ENCODE data around the gene UAP1L1.

The UAP1L1 gene

DNA sequence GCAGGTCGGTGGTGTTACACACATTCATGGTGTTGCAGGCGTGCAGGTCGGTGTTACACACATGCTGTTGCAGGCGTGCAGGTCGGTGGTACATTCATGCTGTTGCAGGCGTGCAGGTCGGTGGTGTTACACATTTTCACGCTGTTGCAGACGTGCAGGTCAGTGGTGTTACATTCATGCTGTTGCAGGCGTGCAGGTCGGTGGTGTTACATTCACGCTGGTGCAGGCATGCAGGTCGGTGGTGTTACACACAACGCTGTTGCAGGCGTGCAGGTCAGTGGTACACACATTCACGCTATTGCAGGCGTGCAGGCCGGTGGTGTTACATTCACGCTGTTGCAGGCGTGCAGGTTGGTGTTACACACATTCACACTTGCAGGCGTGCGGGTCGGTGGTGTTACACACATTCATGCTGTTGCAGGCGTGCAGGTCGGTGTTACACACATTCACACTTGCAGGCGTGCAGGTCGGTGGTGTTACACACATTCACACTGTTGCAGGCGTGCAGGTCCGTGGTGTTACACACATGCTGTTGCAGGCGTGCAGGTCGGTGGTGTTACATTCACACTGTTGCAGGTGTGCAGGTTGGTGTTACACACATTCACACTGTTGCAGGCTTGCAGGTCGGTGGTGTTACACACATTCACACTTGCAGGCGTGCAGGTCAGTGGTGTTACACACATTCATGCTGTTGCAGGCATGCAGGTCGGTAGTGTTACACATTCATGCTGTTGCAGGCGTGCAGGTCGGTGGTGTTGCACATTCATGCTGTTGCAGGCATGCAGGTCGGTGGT lies 26.1 kb downstream of the UAP1L1 start:
- H3K4me1 ChIP-seq (ENCODE audit: control insufficient read depth, insufficient read depth, low read length) = no peaks in the 10 kb centered on the region
- H3K9me3 ChIP-seq (ENCODE audit: control insufficient read depth, low read length) = no peaks in the 10 kb centered on the region
- H3K4me3 ChIP-seq (ENCODE audit: insufficient read depth, low read depth, low read length) = no peak overlapping the region
- no peak overlapping the region for H3K27ac ChIP-seq (ENCODE audit: insufficient read depth, low read depth, low read length, poor library complexity, severe bottlenecking)
- WGBS, 2 experiments = 93 to 94% methylated on average over 37 of the region's 37 CpGs
- peaks cover 47% of the 10 kb centered on the region for H3K36me3 ChIP-seq (ENCODE audit: control insufficient read depth, insufficient read depth, low read length)
- H3K27me3 ChIP-seq (ENCODE audit: control insufficient read depth, insufficient read depth, low read length, poor library complexity, severe bottlenecking) = no peaks in the 10 kb centered on the region

DNA sequence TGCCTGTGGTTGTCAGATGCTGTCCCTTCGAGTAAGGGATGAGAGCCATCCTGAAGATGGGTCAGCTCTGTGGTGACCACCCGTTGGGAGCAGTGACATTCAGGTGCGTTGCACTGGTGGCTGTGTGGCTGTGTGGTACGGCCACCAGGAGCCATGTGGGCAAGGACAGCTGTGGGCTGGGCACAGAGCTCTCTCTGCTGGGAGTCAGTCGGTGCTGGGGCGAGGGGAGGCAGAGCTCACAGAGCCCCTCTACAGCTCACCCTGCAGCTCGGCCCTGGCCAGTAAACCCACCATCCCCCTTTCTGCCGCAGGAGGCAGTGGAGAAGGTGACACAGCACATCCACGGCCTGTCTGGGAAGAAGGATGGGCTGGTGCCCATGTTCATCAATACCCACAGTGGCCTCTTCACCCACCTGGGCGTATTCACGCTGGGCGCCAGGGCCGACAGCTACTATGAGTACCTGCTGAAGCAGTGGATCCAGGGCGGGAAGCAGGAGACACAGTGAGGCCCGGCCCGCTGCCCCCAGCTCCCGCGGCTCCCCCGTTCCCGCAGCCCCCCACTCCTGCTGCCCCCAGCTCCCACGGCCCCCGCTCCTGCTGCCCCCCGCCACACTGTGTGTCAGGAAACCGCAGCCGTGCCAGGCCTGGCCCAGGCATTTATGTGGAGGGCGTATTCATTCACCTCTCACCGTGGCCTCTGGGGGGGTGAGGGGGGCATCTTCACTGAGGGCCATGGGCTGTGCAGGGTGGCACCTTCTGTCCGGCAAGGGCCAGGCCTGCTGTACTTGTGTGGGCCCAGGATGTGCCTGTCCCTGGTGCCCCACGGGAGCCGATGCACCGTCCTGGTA lies 28.7 kb downstream of the UAP1L1 start:
- no peaks in the 10 kb centered on the region for H3K9me3 ChIP-seq (ENCODE audit: control insufficient read depth, low read length)

DNA sequence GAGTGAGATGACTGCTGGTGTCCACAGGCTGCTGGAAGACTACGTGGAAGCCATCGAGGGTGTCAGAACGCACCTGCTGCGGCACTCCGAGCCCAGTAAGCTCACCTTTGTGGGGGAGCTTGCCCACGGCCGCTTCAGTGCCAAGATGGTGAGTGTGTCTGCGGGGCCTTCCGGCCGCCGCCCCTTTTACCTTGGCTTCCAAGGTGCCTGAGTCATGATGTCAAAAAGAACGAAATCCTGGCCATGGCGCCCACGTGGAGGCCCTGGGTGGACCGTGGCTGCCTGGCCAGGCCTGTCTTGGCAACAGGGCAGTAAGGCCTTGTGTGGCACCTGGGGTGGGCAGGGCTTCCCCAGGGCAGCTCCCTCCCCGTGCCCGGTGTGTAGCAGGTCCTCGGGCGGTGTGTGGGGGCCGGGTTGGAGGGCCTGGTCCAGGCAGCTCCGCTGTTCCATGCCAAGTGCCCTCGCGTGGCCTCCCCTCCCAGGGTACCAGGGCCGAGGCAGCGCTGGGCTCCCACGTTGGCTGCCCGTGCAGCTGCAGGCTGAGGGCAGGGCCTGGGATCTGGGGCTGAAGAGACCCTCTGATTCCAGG lies 29.4 kb downstream of the UAP1L1 start:
- Histone ChIP-seq H3K4me1 (ENCODE audit: control insufficient read depth, insufficient read depth, low read length) (no peaks in the 10 kb centered on the region), H3K4me3 (ENCODE audit: insufficient read depth, low read depth, low read length) (no peak overlapping the region), H3K27ac (ENCODE audit: insufficient read depth, low read depth, low read length, poor library complexity, severe bottlenecking) (no peak overlapping the region), H3K36me3 (ENCODE audit: control insufficient read depth, insufficient read depth, low read length) (peaks cover 27% of the 10 kb centered on the region), H3K27me3 (ENCODE audit: control insufficient read depth, insufficient read depth, low read length, poor library complexity, severe bottlenecking) (no peaks in the 10 kb centered on the region), H3K9me3 (ENCODE audit: control insufficient read depth, low read length) (no peaks in the 10 kb centered on the region)
- 95 to 96% methylated on average over 27 of the region's 27 CpGs for WGBS, 2 experiments

More for the DNA sequence above, 28.7 kb downstream of the UAP1L1 start:
- no peaks in the 10 kb centered on the region for H3K27me3 ChIP-seq (ENCODE audit: control insufficient read depth, insufficient read depth, low read length, poor library complexity, severe bottlenecking)
- no peak overlapping the region for H3K27ac ChIP-seq (ENCODE audit: insufficient read depth, low read depth, low read length, poor library complexity, severe bottlenecking)
- peaks cover 35% of the 10 kb centered on the region for H3K36me3 ChIP-seq (ENCODE audit: control insufficient read depth, insufficient read depth, low read length)
- H3K4me3 ChIP-seq (ENCODE audit: insufficient read depth, low read depth, low read length) = no peak overlapping the region
- H3K4me1 ChIP-seq (ENCODE audit: control insufficient read depth, insufficient read depth, low read length) = no peaks in the 10 kb centered on the region
- WGBS, 2 experiments = 95 to 97% methylated on average over 31 of the region's 31 CpGs

DNA sequence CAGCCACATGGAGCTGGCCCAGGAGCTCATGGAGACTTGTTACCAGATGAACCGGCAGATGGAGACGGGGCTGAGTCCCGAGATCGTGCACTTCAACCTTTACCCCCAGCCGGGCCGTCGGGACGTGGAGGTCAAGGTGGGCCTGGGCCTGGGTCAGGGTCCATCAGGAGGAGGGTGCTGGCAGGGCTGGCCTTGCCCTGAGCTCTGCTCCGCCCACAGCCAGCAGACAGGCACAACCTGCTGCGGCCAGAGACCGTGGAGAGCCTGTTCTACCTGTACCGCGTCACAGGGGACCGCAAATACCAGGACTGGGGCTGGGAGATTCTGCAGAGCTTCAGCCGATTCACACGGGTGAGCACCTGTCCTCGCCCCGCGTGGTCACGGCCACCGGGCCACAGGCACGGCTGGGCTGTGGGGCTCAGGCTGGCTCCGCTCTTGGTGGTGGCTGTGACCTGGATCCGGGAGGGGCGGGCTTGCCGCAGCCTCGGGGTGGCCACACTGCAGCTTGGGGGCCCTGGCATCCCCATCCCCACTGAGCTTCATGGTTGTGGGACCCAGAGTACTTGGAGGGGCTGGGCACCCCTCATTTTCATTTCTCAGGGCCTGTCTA lies 30.1 kb downstream of the UAP1L1 start:
- Histone ChIP-seq H3K27me3 (ENCODE audit: control insufficient read depth, insufficient read depth, low read length, poor library complexity, severe bottlenecking) (no peaks in the 10 kb centered on the region), H3K4me1 (ENCODE audit: control insufficient read depth, insufficient read depth, low read length) (no peaks in the 10 kb centered on the region), H3K36me3 (ENCODE audit: control insufficient read depth, insufficient read depth, low read length) (peaks cover 21% of the 10 kb centered on the region), H3K4me3 (ENCODE audit: insufficient read depth, low read depth, low read length) (no peak overlapping the region), H3K27ac (ENCODE audit: insufficient read depth, low read depth, low read length, poor library complexity, severe bottlenecking) (no peak overlapping the region), H3K9me3 (ENCODE audit: control insufficient read depth, low read length) (no peaks in the 10 kb centered on the region)
- 97% methylated on average over 27 of the region's 27 CpGs for WGBS, 2 experiments

DNA sequence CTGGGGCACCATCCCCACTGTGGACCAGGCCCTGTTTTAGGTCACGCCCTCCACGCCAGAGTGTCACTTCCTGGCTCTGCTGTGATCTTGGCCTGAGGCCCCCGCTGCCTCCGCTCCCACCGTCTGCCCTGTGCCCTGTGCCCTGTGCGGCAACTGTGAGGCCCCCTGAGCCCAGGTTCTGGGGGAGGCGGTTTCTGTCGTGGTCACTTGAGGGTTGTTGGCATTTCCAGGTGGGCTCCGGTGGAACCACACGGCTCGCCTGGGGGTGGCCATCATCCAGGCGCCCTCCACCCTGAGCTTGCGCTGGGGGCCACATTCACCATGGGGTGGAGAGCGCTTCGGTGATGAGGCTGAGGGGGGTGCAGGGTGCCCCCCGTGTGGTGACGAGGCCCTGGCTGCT lies 30.7 kb downstream of the UAP1L1 start:
- Histone ChIP-seq H3K9me3 (ENCODE audit: control insufficient read depth, low read length) (no peaks in the 10 kb centered on the region), H3K4me3 (ENCODE audit: insufficient read depth, low read depth, low read length) (no peak overlapping the region), H3K36me3 (ENCODE audit: control insufficient read depth, insufficient read depth, low read length) (peaks cover 15% of the 10 kb centered on the region), H3K27ac (ENCODE audit: insufficient read depth, low read depth, low read length, poor library complexity, severe bottlenecking) (no peak overlapping the region), H3K4me1 (ENCODE audit: control insufficient read depth, insufficient read depth, low read length) (no peaks in the 10 kb centered on the region), H3K27me3 (ENCODE audit: control insufficient read depth, insufficient read depth, low read length, poor library complexity, severe bottlenecking) (peaks cover 4% of the 10 kb centered on the region)
- 97% methylated on average over 17 of the region's 17 CpGs for WGBS, 2 experiments

DNA sequence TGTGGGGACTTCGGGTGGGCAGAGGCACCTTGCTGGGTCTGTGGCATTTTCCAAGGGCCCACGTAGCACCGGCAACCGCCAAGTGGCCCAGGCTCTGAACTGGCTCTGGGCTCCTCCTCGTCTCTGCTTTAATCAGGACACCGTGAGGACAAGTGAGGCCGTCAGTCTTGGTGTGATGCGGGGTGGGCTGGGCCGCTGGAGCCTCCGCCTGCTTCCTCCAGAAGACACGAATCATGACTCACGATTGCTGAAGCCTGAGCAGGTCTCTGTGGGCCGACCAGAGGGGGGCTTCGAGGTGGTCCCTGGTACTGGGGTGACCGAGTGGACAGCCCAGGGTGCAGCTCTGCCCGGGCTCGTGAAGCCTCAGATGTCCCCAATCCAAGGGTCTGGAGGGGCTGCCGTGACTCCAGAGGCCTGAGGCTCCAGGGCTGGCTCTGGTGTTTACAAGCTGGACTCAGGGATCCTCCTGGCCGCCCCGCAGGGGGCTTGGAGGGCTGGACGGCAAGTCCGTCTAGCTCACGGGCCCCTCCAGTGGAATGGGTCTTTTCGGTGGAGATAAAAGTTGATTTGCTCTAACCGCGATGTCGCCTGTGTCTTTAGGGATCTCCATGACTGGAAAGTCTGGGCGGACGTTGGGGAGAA lies 31.4 kb downstream of the UAP1L1 start:
- WGBS, 2 experiments = 92 to 93% methylated on average over 29 of the region's 29 CpGs
- H3K27me3 ChIP-seq (ENCODE audit: control insufficient read depth, insufficient read depth, low read length, poor library complexity, severe bottlenecking) = peaks cover 12% of the 10 kb centered on the region
- H3K36me3 ChIP-seq (ENCODE audit: control insufficient read depth, insufficient read depth, low read length) = peaks cover 8% of the 10 kb centered on the region
- H3K4me3 ChIP-seq (ENCODE audit: insufficient read depth, low read depth, low read length) = no peak overlapping the region
- H3K4me1 ChIP-seq (ENCODE audit: control insufficient read depth, insufficient read depth, low read length) = no peaks in the 10 kb centered on the region
- H3K27ac ChIP-seq (ENCODE audit: insufficient read depth, low read depth, low read length, poor library complexity, severe bottlenecking) = no peak overlapping the region
- no peaks in the 10 kb centered on the region for H3K9me3 ChIP-seq (ENCODE audit: control insufficient read depth, low read length)

DNA sequence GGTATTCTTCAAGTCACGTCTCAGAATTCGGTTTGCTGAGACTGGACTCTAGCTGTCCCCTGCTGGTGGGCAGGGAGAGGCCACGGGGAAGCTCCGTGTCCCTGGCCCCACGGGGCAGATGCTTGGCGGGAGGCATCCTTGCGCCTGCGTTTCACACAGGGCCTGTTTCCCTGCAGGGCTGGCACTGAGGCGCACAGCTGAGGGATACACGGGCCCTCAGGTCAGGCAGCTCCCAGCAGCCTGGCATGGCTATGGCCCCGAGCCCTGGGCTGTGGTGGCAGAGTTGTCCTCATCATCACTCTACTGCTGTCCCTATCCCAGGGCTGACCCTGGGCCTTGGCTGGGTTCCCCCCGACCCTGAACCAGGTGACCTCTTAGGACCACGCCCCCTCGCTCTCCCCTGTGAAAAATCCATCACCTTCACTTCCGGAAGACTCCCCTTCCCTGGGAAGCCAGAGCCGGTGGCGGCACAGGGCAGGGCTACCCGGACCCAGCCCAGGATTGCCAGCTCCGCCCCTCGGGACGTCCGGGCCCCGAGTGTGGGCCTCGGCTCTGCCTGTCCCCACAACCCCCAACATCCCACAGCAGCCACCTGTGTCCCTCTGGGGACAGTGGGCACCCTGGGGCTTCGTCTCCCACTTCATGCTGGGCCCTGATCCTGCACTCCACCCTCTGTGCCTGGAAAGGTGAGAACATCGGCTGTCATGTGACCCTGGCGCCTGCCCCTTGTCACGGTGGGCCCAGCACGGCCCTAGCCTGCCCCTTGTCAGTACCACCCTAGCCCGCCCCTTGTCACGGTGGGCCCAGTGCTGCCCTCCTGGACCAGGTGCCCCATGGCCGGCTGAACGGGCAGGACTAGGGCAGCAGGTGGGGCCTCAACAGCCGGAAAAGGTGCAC lies 32.2 kb downstream of the UAP1L1 start:
- peaks cover 5% of the 10 kb centered on the region for H3K36me3 ChIP-seq (ENCODE audit: control insufficient read depth, insufficient read depth, low read length)
- H3K4me3 ChIP-seq (ENCODE audit: insufficient read depth, low read depth, low read length) = no peak overlapping the region
- no peaks in the 10 kb centered on the region for H3K4me1 ChIP-seq (ENCODE audit: control insufficient read depth, insufficient read depth, low read length)
- H3K27me3 ChIP-seq (ENCODE audit: control insufficient read depth, insufficient read depth, low read length, poor library complexity, severe bottlenecking) = peaks cover 18% of the 10 kb centered on the region
- 88 to 91% methylated on average over 34 of the region's 34 CpGs for WGBS, 2 experiments
- no peaks in the 10 kb centered on the region for H3K9me3 ChIP-seq (ENCODE audit: control insufficient read depth, low read length)
- H3K27ac ChIP-seq (ENCODE audit: insufficient read depth, low read depth, low read length, poor library complexity, severe bottlenecking) = no peak overlapping the region

DNA sequence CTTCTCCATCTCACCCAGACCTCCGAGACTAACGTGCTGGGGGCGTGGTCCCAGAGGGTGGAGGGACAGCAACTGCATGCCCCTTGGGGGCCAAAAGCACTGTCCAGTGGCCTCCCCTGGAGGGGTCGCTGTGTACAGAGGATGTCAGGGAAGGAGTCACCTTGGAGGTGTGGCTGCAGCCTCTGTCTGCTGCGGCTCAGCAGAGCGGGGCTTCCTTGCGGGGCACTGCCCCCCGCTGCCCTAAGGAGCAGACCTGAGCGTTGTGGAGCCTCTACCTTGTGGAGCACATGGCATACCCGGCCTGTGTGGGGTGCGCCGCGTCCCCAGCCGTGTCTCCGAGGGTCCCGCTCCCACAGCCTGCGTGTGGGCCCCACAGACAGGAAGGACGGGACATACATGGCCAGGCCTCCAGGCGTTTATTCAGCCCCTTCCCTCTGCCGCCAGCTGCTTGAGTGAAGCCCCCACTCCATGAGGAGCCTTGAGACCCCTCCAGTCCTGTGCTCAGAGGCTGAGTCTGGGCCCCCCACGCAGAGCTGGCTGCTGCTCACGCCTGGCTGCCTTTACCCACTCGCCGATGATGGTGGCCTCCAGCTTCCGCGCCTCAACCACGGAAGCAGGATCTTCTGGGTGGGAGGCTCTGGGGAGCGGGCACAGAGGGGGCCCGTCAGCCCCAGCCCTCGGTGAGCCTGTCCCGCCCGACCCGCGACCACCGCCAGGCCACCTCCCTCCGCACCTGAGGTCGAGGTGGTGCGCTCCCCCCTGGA lies 33.0 kb downstream of the UAP1L1 start:
- Histone ChIP-seq H3K4me3 (ENCODE audit: insufficient read depth, low read depth, low read length) (no peak overlapping the region), H3K4me1 (ENCODE audit: control insufficient read depth, insufficient read depth, low read length) (no peaks in the 10 kb centered on the region), H3K36me3 (ENCODE audit: control insufficient read depth, insufficient read depth, low read length) (peaks cover 5% of the 10 kb centered on the region), H3K9me3 (ENCODE audit: control insufficient read depth, low read length) (no peaks in the 10 kb centered on the region), H3K27ac (ENCODE audit: insufficient read depth, low read depth, low read length, poor library complexity, severe bottlenecking) (no peak overlapping the region), H3K27me3 (ENCODE audit: control insufficient read depth, insufficient read depth, low read length, poor library complexity, severe bottlenecking) (peaks cover 26% of the 10 kb centered on the region)
- WGBS, 2 experiments = 92% methylated on average over 38 of the region's 38 CpGs

Measured in ectodermal cell (in vitro differentiated cells).